ENCODE results near the gene FAM241A.

DNA sequence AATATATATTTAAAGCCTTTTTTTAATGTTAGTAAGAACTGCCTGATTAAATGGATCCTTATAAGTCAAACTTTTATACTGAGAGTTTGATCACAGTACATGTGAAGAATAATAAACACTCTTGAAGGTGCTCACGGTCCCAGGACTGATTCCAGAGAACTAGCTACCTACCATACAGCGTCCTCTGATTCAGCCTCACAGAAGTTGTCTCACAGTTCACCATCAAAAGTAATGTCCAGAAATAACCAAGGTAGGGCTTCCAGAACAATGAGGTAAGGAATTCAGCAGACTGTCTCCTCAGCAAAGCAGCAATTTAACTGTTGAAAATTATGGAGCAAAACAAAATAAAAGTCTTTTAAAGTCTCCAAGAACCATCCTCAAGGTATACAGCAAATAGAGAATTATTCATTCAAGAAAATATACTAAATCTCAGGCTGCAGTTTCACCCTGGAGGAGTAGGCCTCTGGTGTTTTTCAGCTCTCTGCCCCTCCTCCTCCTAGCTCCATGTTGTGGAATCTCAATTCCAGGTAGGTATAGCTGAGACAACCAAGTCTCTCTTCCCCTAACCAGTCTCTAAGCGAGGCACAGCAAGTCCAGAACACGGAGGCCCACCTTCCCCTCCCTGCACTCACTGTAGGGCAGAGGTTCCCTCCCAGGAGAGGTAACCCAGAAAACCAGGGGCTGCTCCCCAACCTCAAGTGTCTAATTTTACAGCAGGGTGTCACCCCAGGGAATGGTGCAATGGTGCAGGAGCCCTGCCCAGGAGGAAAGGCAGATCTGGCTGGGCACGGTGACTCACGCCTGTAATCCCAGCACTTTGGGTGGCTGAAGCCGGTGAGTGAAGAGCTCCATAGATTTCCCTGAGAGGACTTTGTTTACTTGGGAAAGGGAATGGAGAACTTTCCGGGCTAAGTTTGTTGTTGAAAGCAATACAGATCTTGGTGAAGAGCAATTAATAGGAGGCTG, 28.6 kb downstream of the FAM241A start:
- TF ChIP-seq, protein P1, sequence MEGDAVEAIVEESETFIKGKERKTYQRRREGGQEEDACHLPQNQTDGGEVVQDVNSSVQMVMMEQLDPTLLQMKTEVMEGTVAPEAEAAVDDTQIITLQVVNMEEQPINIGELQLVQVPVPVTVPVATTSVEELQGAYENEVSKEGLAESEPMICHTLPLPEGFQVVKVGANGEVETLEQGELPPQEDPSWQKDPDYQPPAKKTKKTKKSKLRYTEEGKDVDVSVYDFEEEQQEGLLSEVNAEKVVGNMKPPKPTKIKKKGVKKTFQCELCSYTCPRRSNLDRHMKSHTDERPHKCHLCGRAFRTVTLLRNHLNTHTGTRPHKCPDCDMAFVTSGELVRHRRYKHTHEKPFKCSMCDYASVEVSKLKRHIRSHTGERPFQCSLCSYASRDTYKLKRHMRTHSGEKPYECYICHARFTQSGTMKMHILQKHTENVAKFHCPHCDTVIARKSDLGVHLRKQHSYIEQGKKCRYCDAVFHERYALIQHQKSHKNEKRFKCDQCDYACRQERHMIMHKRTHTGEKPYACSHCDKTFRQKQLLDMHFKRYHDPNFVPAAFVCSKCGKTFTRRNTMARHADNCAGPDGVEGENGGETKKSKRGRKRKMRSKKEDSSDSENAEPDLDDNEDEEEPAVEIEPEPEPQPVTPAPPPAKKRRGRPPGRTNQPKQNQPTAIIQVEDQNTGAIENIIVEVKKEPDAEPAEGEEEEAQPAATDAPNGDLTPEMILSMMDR (IDR thresholded peaks at IDR 0.05) = no peak
- TF ChIP-seq, protein P2, sequence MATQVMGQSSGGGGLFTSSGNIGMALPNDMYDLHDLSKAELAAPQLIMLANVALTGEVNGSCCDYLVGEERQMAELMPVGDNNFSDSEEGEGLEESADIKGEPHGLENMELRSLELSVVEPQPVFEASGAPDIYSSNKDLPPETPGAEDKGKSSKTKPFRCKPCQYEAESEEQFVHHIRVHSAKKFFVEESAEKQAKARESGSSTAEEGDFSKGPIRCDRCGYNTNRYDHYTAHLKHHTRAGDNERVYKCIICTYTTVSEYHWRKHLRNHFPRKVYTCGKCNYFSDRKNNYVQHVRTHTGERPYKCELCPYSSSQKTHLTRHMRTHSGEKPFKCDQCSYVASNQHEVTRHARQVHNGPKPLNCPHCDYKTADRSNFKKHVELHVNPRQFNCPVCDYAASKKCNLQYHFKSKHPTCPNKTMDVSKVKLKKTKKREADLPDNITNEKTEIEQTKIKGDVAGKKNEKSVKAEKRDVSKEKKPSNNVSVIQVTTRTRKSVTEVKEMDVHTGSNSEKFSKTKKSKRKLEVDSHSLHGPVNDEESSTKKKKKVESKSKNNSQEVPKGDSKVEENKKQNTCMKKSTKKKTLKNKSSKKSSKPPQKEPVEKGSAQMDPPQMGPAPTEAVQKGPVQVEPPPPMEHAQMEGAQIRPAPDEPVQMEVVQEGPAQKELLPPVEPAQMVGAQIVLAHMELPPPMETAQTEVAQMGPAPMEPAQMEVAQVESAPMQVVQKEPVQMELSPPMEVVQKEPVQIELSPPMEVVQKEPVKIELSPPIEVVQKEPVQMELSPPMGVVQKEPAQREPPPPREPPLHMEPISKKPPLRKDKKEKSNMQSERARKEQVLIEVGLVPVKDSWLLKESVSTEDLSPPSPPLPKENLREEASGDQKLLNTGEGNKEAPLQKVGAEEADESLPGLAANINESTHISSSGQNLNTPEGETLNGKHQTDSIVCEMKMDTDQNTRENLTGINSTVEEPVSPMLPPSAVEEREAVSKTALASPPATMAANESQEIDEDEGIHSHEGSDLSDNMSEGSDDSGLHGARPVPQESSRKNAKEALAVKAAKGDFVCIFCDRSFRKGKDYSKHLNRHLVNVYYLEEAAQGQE (IDR thresholded peaks at IDR 0.05; ENCODE audit: insufficient read depth in 1 of 2, low read depth in 2 of 2, low read length in 1 of 2) = no peak
- TF ChIP-seq POLR2AphosphoS5 (IDR thresholded peaks at IDR 0.05; ENCODE audit: low read depth, low read length) = no peak

All from Panc1 (cell line).